Stimulated activated CD4-positive, alpha-beta T cell treated with anti-CD3 and anti-CD28 coated beads, Interleukin-15, amount 100 ng/mL, for 48 hours (primary cell): ENCODE results near the gene GKN1.

Experiments
- DNase-seq, 2 donors: peaks; one replicate each; pipeline ENCODE4 v3.0.0-alpha.2; 2020; ENCODE audit warnings: low read depth in 2 of 2

GKN1 gene

DNA sequence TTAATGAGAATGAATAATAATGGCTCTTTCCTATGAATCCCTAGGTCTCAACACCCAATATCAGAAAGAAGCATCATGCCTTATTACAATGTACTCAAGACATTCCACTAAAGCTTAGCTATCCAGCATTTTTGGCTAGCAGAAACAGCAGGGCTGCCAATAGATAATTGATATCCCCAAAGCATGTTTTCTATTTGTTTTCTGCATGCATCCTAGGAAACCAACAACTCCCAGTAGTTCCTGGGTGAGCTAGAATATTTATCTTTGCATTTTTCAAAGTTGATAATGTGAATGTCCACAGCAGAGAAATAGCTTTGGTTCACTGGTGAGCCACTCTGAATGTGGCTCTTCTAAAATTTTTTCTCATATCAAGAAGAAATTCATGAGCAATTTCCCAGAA is 32.7 kb downstream of the GKN1 start:
- no peak for DNase-seq

DNA sequence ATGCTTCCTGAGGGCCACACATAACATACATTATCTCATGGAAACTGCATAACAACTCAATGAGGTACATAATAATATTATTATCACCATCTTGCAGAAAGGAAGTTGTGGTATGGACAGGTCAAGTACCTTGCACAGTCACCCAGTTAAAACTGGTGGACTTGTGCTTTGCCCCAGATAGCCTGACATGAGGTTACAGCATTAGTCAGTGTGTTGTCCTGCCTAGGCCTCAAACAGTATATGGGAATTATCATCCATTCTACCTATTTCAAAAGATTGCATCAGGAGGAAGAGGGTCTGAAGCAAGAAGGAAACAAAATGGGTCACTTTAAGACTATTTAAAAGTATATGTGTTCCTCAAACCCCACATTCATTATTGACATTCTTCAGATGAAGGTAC is 33.2 kb downstream of the GKN1 start:
- DNase-seq, result no peak

- DNase-seq, result no peak
Measured at GRCh38 chr2:69010437-69011194, 36.2 kb downstream of the GKN1 start.

GRCh38 chr2:69011611-69012157 is 37.2 kb downstream of the GKN1 start:
- DNase-seq, result no peak

DNA sequence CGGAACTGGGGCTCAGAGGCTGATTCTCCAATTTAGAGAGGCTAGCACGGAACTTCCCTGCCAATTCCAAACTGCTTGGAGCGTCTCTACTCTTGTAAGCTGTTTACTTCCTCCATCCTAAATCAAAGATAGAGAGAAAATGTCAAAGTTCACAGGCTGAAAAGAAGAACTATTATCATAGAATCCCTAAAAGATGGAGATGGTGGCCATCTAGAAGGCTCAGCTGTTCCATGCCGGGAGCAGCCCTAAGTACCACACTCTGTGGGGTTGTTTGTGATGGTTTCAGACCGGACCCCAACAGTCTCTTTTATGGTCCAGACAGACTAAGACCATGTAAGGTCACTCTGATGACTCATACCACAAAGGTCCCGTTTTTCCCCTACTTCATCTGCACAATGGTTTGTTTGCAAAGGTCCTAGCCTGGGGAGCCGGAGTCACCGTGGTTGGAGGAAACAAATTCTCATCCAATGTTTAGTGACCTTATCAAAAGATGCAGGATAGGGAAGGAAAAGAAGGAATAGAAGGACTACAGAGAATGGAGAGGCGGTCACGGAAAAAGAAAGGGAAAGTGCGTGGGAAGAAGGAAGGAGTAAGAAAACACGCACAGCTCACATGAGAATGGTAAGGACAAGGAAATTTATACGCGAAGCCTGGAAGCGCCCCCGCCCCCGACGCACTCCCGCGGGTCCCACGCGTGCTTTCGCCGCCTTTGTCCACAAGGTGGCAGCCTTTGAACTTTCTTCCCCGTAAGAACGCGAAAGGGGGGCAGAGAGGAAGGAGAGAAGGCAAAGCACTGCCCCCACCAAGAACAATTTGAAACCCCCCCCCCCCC is 38.1 kb downstream of the GKN1 start:
- DNase-seq, result peak in 1 of 2 donors; percentile 19

DNA sequence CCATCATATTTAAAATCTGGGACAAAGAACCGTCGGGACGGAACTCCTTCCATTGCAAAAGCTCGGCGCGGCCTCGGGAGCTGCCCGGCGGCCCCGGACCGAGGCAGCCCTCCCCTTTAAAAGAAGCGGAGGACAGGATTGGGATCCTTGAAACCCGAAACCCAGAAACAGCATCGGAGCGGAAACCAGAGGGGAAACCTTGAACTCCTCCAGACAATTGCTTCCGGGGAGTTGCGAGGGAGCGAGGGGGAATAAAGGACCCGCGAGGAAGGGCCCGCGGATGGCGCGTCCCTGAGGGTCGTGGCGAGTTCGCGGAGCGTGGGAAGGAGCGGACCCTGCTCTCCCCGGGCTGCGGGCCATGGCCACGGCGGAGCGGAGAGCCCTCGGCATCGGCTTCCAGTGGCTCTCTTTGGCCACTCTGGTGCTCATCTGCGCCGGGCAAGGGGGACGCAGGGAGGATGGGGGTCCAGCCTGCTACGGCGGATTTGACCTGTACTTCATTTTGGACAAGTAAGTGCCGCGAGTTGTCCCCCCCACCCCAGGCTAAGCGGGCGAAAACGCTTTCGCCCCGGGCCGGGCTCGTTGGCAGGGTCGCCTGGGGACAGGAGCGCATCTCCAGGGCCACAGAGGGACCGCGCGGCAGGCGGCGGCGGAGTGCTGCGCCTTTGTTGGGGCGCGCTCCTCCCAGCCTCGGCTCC is 38.9 kb downstream of the GKN1 start, which contains the start of gene ANTXR1:
Gene ANTXR1 (plus strand): TSS at position 38 of the 698 bp plus-strand sequence. CDS start 321 bp downstream, at position 359.
- DNase-seq, result no peak

DNA sequence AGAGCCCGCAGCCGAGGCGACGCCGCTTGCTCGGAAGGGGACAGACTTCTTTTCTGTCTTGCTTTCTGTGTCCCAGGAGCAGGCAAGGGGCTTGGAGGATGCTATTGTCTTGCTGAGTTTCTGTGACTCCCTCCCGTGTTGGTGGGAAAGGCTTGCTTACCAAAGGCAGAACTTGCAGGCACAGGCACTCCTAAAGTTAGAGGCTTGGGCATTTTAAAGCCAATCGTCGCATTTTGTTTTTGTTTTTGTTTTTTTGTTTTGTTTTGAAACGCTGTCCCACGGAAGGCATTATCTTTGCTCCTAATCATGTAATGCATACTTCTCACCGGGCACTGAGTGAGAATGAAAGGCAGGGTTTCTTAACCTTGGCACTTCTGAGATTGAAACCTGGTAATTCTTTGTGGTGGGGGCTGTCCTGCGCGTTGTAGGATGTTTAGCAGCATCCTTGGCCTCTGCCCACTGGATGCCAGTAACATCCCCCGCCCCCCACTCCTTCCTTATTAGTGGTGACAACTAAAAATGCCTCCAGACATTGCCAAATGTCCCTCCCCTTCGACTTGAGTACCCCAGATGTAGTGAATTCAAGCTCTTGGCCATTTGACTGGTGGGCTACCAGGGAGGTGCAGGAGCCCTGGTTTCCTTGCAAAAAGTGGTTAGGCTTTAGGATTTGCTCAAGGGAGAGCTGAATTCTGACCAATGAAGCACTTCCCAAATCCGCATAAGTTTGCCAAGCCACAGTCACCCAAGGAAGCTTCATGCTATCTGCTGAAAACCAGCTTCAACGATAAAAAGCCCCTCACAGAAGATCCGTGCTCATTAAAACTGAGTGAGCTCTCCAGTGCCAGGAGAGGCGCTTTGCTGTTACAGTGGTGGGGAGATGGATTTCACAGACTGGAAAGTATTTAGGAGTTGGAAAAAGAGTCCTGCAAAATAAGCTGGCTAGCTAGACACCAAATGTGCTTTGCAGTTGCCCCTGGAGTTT is 39.7 kb downstream of the GKN1 start:
- no peak for DNase-seq

DNA sequence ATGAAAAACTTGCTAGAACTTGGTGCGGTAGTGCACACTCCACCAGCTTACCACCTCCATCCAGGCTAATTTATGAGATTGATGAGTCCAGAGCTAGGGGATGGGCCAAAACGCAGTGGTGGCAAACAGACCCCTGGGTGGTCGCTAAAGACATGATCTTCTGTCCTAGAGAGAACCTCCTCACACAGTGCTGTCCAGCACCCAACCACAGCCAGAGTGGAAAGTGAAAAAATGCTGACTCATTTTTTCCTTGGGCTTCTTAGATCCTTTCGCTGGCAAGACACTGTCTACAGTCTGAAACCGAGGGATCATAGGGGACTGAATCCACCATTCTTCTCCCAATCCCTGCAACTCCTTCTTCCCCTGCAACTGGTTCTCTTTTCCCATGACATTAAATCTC is 42.6 kb downstream of the GKN1 start:
- no peak for DNase-seq

- DNase-seq, result no peak
Measured at GRCh38 chr2:69017835-69018234, 43.4 kb downstream of the GKN1 start.

- DNase-seq, result no peak
Measured at GRCh38 chr2:69018678-69019095, 44.3 kb downstream of the GKN1 start.

GRCh38 chr2:69020496-69021426 is 46.3 kb downstream of the GKN1 start:
- DNase-seq, result no peak

- no peak for DNase-seq
Measured at GRCh38 chr2:69021727-69022126, 47.3 kb downstream of the GKN1 start.

DNA sequence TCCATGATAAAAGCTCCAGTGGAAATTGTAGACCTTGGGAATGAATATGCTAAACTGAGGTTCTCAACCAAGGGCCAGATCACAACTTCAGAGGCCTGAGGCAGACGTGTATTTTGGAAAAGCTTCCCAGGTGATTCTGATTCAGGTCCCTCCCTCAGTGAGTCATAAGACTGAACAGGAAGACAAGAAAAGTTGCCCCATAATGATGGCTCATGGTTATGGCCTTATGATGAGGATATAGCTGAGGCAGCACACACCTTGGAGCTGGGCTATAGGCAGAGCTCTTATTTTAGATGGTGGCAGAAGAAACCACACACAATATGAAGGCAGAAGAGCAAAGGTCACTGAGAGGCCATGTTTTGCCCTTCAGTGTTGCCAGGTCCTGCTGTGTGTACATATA is 48.1 kb downstream of the GKN1 start:
- no peak for DNase-seq

DNA sequence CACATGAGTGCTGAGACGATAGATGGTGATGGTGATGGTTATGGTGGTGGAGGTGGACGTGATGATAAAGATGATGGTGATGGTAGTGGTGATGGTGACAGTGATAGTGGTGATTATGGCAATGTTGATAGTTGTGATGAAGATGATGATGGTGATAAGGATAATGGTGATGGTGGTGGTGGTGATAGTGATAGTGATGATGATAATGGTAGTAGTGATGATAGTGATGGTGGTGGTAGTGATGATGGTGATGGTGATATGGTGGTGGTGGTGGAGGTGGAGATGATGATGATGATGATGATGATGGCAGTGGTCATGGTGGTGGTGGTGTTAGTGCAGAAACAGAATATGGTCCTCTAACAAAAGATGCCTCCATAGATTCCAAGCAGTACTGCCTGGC is 48.8 kb downstream of the GKN1 start:
- no peak for DNase-seq

DNA sequence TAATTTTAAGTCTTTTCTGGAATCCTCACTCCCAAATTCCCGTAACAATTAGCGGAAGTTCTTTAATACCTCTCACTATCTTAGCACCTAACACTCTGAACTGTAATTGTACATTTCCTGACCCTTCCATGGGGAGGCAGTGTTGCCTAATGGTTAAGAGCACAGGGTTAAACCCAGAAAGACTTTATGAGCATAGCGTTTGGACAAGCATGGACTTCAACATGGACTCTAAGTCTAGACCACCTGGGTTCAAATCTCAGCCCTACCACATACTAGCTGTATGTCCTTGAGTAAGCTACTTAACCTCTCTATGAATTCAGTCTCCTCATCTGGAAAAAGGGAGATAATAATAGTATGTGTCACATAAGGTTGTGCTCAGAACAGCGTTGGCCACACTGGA is 51.6 kb downstream of the GKN1 start:
- DNase-seq, result peak in 1 of 2 donors; percentile 24

DNA sequence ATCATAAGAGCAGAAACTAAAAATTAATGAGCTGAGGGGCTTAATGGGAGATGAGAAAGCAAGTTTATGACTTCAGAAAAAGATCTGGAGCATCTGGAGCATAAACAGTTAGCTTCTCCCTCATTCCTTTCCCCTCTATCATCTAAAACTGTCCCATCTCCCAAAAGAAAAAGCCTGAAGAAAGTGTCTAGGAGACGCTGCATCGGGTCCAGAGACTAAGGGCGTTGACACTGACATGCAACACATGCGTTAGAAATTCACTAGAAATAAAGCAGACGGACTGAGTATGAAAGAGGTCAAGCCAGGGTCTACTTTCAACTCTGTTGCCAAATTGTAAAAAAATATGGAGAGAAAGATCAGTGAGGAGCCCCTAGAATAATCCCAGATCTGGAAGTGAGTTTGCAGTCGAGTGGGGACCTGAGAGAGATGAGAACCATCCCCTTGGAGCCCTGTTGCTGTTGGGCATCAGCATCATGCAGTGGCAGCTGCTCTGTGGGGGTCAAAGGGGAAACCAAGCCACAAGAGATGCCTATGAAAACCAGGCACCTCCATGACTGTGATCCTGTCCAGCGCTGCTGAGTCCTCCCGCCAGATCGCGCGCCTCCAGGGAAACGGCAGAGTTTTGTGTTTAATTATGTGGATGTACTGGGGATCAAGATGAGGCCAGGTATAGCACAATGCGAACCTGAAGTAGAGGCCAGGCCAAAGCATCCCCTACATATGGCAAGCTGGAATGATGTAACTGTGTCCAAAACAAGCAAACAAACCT is 52.4 kb downstream of the GKN1 start:
- no peak for DNase-seq
